ENCODE results near the gene RAB3C.

RAB3C gene

GRCh38 chr5:58722160-58722559, 139.3 kb downstream of the RAB3C start:
- DNase-seq (ENCODE audit: low read depth in 1 of 2, low spot score in 1 of 2) = no peak

GRCh38 chr5:58724992-58725391, 142.1 kb downstream of the RAB3C start:
- no peak for DNase-seq (ENCODE audit: low read depth in 1 of 2, low spot score in 1 of 2)

GRCh38 chr5:58731641-58732040, 148.8 kb downstream of the RAB3C start:
- DNase-seq (ENCODE audit: low read depth in 1 of 2, low spot score in 1 of 2) = no peak

- DNase-seq (ENCODE audit: low read depth in 1 of 2, low spot score in 1 of 2) = no peak
Observed at GRCh38 chr5:58735637-58736036, 152.8 kb downstream of the RAB3C start.

- no peak for DNase-seq (ENCODE audit: low read depth in 1 of 2, low spot score in 1 of 2)
Observed at GRCh38 chr5:58736214-58736613, 153.3 kb downstream of the RAB3C start.

- DNase-seq (ENCODE audit: low read depth in 1 of 2, low spot score in 1 of 2) = no peak
Observed at GRCh38 chr5:58737671-58738070, 154.8 kb downstream of the RAB3C start.

- no peak for DNase-seq (ENCODE audit: low read depth in 1 of 2, low spot score in 1 of 2)
Observed at GRCh38 chr5:58738336-58738735, 155.5 kb downstream of the RAB3C start.

- no peak for DNase-seq (ENCODE audit: low read depth in 1 of 2, low spot score in 1 of 2)
Observed at GRCh38 chr5:58739051-58739450, 156.2 kb downstream of the RAB3C start.

- no peak for DNase-seq (ENCODE audit: low read depth in 1 of 2, low spot score in 1 of 2)
Observed at GRCh38 chr5:58740956-58741355, 158.1 kb downstream of the RAB3C start.

- DNase-seq (ENCODE audit: low read depth in 1 of 2, low spot score in 1 of 2) = no peak
Observed at GRCh38 chr5:58745350-58745749, 162.5 kb downstream of the RAB3C start.

- DNase-seq (ENCODE audit: low read depth in 1 of 2, low spot score in 1 of 2) = no peak
Observed at GRCh38 chr5:58746321-58746720, 163.4 kb downstream of the RAB3C start.

- no peak for DNase-seq (ENCODE audit: low read depth in 1 of 2, low spot score in 1 of 2)
Observed at GRCh38 chr5:58750036-58750435, 167.2 kb downstream of the RAB3C start.

- DNase-seq (ENCODE audit: low read depth in 1 of 2, low spot score in 1 of 2) = no peak
Observed at GRCh38 chr5:58751222-58751837, 168.5 kb downstream of the RAB3C start.

GRCh38 chr5:58752104-58752503, 169.2 kb downstream of the RAB3C start:
- DNase-seq (ENCODE audit: low read depth in 1 of 2, low spot score in 1 of 2) = no peak

GRCh38 chr5:58753446-58753845, 170.6 kb downstream of the RAB3C start:
- DNase-seq (ENCODE audit: low read depth in 1 of 2, low spot score in 1 of 2) = no peak

- DNase-seq (ENCODE audit: low read depth in 1 of 2, low spot score in 1 of 2) = no peak
Observed at GRCh38 chr5:58754250-58754649, 171.4 kb downstream of the RAB3C start.

- no peak for DNase-seq (ENCODE audit: low read depth in 1 of 2, low spot score in 1 of 2)
Observed at GRCh38 chr5:58755397-58755796, 172.5 kb downstream of the RAB3C start.

- DNase-seq (ENCODE audit: low read depth in 1 of 2, low spot score in 1 of 2) = no peak
Observed at GRCh38 chr5:58759745-58760144, 176.9 kb downstream of the RAB3C start.

GRCh38 chr5:58760222-58760621, 177.3 kb downstream of the RAB3C start:
- no peak for DNase-seq (ENCODE audit: low read depth in 1 of 2, low spot score in 1 of 2)

GRCh38 chr5:58761407-58761806, 178.5 kb downstream of the RAB3C start:
- DNase-seq (ENCODE audit: low read depth in 1 of 2, low spot score in 1 of 2) = no peak

GRCh38 chr5:58763390-58763789, 180.5 kb downstream of the RAB3C start:
- no peak for DNase-seq (ENCODE audit: low read depth in 1 of 2, low spot score in 1 of 2)

GRCh38 chr5:58764199-58764598, 181.3 kb downstream of the RAB3C start:
- DNase-seq (ENCODE audit: low read depth in 1 of 2, low spot score in 1 of 2) = no peak

- DNase-seq (ENCODE audit: low read depth in 1 of 2, low spot score in 1 of 2) = no peak
Observed at GRCh38 chr5:58765058-58765457, 182.2 kb downstream of the RAB3C start.

- DNase-seq (ENCODE audit: low read depth in 1 of 2, low spot score in 1 of 2) = no peak
Observed at GRCh38 chr5:58767104-58767503, 184.2 kb downstream of the RAB3C start.

Measured in stimulated activated CD4-positive, alpha-beta T cell treated with anti-CD3 and anti-CD28 coated beads, Interleukin-15, amount 100 ng/mL, for 1 hour (primary cell).